Effector memory CD4-positive, alpha-beta T cell (primary cell): ENCODE results near the gene PTPRN2.
"Not testable (repeated sequence)": the region's sequence is repeated elsewhere in the genome, so short reads cannot be mapped to it uniquely, and the experiment has no call there.

ENCODE experiments used
- DNase-seq, 3 donors: peaks; one replicate each; pipeline ENCODE4 v3.0.0-alpha.2; 2020
- H3K27ac ChIP-seq: 2 replicates; pipeline ENCODE4 v1.7.0; 2013; ENCODE audit warnings: mild to moderate bottlenecking, low read length, moderate library complexity; ENCODE audit not compliant: insufficient read depth, poor library complexity, severe bottlenecking
- H3K27me3 ChIP-seq: replicated peaks from 2 replicates; pipeline ENCODE4 v1.7.0; 2013; ENCODE audit warnings: mild to moderate bottlenecking, low read length; ENCODE audit not compliant: insufficient read depth, control insufficient read depth, poor library complexity, severe bottlenecking
- H3K36me3 ChIP-seq: 2 replicates; pipeline ENCODE4 v1.7.0; 2013; ENCODE audit warnings: mild to moderate bottlenecking, low read length, moderate library complexity; ENCODE audit not compliant: control insufficient read depth, insufficient read depth
- H3K4me1 ChIP-seq: 2 replicates; pipeline ENCODE4 v1.7.0; 2013; ENCODE audit warnings: low read length, mild to moderate bottlenecking; ENCODE audit not compliant: control insufficient read depth, insufficient read depth, poor library complexity, severe bottlenecking
- H3K4me3 ChIP-seq: 2 replicates; pipeline ENCODE4 v1.7.0; 2013; ENCODE audit warnings: low read length, low read depth, mild to moderate bottlenecking; ENCODE audit not compliant: insufficient read depth, poor library complexity, severe bottlenecking
- H3K9me3 ChIP-seq: 2 replicates; pipeline ENCODE4 v1.7.0; 2013; ENCODE audit warnings: mild to moderate bottlenecking, low read length, moderate library complexity; ENCODE audit not compliant: control insufficient read depth

The PTPRN2 gene

DNA sequence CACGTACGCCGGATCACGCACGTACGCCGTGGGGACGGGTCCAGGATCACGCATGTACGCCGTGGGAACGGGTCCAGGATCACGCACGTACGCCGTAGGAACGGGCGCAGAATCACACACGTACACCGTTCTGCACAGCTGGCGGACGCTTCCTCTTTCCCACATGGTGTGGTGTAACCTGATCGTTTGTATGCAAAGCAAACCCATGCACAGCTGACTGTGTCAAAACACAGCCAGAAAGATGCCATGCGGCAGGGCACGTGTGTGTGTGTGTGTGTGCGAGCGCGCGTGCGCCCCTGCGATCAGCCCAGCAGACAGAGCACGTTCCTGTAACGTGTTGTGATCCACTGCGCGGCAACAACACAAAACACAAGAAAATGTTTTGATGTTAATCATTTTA lies 677.2 kb downstream of the PTPRN2 start:
- Histone ChIP-seq H3K27me3 (no peaks in the 10 kb centered on the region), H3K36me3 (no peaks in the 10 kb centered on the region), H3K4me3 (no peak overlapping the region), H3K4me1 (peaks cover 3% of the 10 kb centered on the region), H3K9me3 (no peaks in the 10 kb centered on the region), H3K27ac (no peak overlapping the region)
- no peak for DNase-seq

DNA sequence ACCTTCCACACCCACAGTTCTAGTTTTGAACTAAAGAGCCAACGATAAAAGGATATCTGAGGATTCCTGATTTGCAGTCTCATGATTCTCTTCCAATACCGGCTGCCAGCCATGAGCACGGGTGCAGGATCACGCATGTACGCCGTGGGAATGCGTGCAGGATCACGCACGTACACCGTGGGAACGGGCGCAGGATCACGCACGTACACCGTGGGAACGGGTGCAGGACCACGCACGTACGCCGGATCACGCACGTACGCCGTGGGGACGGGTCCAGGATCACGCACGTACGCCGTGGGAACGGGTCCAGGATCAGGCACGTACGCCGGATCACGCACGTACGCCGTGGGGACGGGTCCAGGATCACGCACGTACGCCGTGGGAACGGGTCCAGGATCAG lies 677.6 kb downstream of the PTPRN2 start:
- H3K4me1 ChIP-seq, DNase-seq, H3K4me3 ChIP-seq, H3K27ac ChIP-seq, H3K27me3 ChIP-seq, H3K9me3 ChIP-seq, H3K36me3 ChIP-seq: not testable (repeated sequence)

DNA sequence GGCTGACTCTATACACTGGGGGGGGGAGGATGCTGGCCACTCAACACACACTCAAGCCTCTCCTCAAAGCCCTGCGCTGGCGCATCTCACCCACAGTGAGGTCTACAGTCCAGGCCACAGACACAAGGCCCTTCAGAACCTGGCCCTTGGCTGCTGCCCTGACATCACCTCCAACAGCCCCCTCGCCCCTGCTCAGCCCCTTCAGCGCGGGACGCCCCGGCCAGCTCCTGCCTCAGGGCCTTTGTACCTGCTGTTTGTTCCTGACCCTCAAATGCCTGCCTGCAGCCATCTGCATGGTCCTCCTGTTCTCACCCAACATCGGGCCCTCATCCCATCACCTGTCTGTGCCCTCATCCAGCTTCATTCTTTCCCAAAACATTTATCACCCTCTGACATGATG lies 678.3 kb downstream of the PTPRN2 start:
- peaks cover 3% of the 10 kb centered on the region for H3K4me1 ChIP-seq
- H3K27me3 ChIP-seq: no peaks in the 10 kb centered on the region
- H3K4me3 ChIP-seq: no peak overlapping the region
- DNase-seq: no peak
- no peak overlapping the region for H3K27ac ChIP-seq
- no peaks in the 10 kb centered on the region for H3K36me3 ChIP-seq
- no peaks in the 10 kb centered on the region for H3K9me3 ChIP-seq

DNA sequence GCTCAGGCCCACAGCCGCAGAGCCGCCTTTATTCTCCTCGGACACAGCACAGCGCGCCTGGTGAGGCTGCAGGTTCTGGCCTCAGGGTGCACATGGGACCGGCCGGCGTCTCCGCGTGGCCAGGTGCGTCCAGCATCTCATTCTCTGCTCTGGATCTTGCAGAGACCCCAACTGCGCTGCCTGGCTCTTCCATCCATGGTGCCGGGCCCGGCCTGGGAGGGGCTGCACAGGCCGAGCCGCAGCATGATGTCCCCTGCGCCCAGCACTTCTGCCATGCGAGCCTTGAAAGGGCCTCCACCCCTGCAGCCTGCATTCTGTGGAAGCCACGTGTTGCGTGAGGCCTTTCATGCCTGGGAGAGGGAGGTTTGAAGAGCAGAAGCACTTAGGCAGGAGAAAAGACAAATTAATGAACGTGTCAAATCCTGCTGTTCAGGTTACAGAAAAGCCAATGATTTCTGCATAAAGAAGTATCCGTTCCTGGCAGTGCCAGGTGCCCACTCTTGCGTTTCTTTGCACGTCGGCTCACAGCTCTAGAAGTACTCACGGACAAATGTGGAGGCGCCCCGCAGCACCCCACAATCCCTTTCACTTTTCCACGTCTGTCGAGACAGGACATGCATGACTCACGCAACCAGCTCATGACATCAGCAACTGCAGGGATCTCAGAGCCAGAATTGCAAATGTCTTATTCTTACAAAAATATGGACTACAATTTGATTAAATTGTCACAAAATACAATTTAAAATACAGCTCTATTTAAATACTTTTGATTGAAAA lies 679.4 kb downstream of the PTPRN2 start:
- DNase-seq: no peak
- Histone ChIP-seq H3K9me3 (no peaks in the 10 kb centered on the region), H3K36me3 (no peaks in the 10 kb centered on the region), H3K4me3 (no peak overlapping the region), H3K27ac (no peak overlapping the region), H3K27me3 (no peaks in the 10 kb centered on the region), H3K4me1 (peaks cover 3% of the 10 kb centered on the region)

DNA sequence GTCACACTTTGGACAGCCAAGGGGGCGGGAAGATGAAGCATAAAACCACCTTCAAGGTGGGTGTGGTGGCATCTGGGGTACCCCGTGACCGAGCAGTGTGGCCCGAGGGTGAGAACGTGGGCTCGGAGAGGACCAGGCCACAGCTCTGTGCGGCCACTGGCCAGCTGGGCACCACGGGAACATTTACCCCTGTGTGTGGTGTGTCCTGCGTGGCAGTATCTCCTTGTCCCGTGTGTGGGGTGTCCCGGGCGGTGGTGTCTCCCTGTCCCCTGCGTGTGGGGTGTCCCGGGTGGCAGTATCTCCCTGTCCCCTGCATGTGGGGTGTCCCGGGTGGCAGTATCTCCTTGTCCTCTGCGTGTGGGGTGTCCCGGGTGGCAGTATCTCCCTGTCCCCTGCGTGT lies 680.5 kb downstream of the PTPRN2 start:
- H3K36me3 ChIP-seq: no peaks in the 10 kb centered on the region
- no peaks in the 10 kb centered on the region for H3K9me3 ChIP-seq
- H3K4me3 ChIP-seq: no peak overlapping the region
- no peak overlapping the region for H3K27ac ChIP-seq
- no peaks in the 10 kb centered on the region for H3K27me3 ChIP-seq
- H3K4me1 ChIP-seq: peaks cover 3% of the 10 kb centered on the region
- DNase-seq: no peak

DNA sequence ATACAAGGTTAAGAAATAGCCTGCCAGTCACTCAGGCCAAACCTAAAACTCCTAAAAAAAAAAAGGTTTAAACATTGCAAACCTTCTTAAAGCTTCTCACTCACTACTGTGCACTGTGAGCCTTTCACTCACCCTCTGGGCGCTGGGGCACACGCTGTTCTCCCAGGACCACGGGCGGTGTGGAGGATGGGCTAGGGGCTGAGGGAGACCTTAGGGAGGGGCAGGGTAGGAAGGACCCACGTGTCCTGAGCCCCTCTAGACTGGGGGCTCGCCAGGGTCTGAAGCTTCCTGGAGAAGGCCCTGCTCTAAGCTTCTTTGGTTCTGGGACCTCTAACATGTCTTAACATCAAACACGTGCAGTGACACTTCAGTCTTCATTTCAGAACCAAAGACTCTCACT lies 681.0 kb downstream of the PTPRN2 start:
- H3K9me3 ChIP-seq: no peaks in the 10 kb centered on the region
- H3K36me3 ChIP-seq: no peaks in the 10 kb centered on the region
- DNase-seq: no peak
- H3K27ac ChIP-seq: no peak overlapping the region
- no peak overlapping the region for H3K4me3 ChIP-seq
- H3K27me3 ChIP-seq: no peaks in the 10 kb centered on the region
- H3K4me1 ChIP-seq: peaks cover 3% of the 10 kb centered on the region

DNA sequence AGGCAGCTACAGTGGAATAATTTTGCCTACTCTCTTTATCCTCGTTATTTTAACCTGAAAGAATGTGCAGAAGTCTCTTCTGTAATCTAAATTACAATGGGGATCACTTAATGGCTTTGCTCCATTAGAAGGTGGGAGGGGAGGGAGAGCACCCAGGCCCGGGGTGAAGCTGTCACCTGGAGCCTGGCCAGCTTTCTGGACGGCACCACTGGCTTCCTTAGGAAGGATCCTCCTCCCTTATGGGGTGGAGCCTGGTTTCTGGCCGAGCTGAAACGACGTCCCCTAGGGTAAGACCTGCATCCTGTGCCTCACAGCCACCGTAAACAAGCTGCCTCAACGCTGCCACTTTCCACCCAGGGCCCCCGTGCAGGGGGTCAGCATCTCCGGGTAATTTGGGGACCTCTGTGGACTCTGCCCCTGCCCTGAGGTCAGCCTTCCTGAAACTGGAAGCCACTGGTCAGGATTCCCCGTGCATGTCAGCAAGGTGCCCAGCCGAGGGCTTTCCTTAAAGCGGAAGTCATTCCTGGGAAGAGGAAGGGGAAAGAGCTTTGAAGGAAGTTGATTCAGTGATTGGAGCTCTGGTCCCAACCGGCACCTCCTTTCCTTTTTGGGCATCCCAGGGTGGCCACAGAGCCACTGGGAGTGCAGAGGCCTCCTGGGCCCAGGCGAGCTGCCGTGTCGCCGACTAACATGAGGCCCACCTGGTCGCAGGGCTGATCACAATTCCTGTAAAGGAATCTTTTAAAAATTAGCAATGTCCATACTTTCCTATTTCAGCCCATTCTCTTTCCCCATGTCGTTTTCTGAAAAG lies 681.8 kb downstream of the PTPRN2 start:
- no peak overlapping the region for H3K27ac ChIP-seq
- no peak for DNase-seq

DNA sequence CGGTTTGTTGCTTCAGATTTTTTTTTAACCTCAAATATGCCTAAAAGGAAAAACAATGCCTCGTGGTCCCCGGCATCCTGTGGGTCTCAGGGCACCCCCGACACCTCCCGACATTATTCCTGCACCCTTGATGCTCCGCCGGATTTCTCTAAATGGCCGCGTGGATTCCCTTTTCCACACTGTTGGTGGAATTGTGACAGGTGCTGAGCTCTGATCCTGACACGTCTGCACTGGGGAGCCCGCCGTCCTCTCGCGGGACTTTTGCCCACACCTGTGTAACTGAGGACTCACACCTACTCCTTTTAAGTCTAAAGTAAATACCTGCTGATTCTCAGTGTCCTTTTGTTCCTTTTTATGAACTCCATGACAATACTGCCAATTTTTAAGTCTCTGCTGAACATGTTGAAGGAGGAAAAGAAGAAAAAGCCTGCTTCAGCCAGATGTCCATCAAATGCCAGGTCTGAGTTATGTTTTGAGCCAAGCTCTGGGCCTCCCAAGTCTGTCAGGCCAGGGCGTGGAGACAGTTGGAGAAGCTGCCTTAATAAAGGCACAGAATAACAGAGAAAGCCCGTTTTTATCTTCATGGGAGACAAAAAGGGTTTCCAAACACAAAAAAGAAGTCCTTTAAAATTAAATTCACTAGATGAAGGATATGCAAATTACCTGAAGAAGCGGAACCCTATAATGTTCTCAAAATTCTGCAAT lies 682.6 kb downstream of the PTPRN2 start:
- H3K27me3 ChIP-seq: no peaks in the 10 kb centered on the region
- H3K36me3 ChIP-seq: no peaks in the 10 kb centered on the region
- H3K27ac ChIP-seq: no peak overlapping the region
- H3K4me1 ChIP-seq: peaks cover 3% of the 10 kb centered on the region
- DNase-seq: no peak
- H3K4me3 ChIP-seq: no peak overlapping the region
- no peaks in the 10 kb centered on the region for H3K9me3 ChIP-seq

More for the DNA sequence above, 681.8 kb downstream of the PTPRN2 start:
- Histone ChIP-seq H3K9me3 (no peaks in the 10 kb centered on the region), H3K4me1 (peaks cover 3% of the 10 kb centered on the region), H3K27me3 (no peaks in the 10 kb centered on the region), H3K4me3 (no peak overlapping the region), H3K36me3 (no peaks in the 10 kb centered on the region)

DNA sequence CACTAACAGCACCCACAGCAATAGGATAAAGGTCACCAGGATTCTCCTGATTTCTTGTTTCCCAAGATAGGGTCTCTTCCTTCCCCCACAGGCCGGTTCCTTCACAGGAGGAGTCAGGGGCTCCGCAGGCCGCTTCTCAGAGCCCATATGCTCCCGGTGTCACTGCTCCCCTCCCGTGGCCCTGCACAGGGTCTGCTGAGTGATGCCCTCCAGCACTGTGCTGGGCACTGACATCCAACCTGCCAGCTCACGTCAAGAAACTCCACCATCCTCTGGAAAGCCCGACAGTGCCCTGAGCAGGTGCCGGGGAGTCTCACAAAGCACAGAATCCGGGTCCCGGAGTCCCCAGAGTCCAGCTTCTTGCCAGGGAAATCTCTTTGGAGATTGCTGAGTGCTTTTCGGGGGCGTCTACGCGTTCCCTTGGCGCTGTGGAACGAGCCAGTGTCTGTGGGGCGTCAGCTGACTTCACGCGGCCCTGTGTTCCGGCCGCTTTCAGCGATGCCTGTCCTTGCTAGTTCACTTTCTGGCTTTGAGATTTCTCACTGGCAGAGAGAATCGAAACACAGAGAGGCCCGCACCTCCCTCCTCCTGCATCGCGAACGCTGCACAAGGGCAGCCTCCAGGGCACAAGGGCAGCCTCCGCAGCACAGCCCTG lies 683.3 kb downstream of the PTPRN2 start:
- Histone ChIP-seq H3K4me1 (peaks cover 3% of the 10 kb centered on the region), H3K9me3 (no peaks in the 10 kb centered on the region)
- DNase-seq: no peak

More for the DNA sequence above, 683.3 kb downstream of the PTPRN2 start:
- Histone ChIP-seq H3K36me3 (no peaks in the 10 kb centered on the region), H3K27ac (no peak overlapping the region), H3K27me3 (no peaks in the 10 kb centered on the region), H3K4me3 (no peak overlapping the region)
